Panc1 (cell line): Measurements from ENCODE around the gene GAST.

Source experiments
- CTCF ChIP-seq: fragments of 450-650 bp; IDR thresholded peaks from 2 replicates; pipeline ENCODE4 v1.5.1; 2017; ENCODE audit warnings: mild to moderate bottlenecking
- POLR2AphosphoS5 ChIP-seq: IDR thresholded peaks from 2 replicates; pipeline ENCODE4 v1.6.1; 2012; ENCODE audit warnings: mild to moderate bottlenecking, low read depth, low read length, moderate library complexity
- REST ChIP-seq, 2 experiments: IDR thresholded peaks; 2 replicates each; pipeline ENCODE4 v1.6.1; 2011 to 2012; ENCODE audit warnings: low read depth in 2 of 2, control low read depth in 1 of 2, low read length in 1 of 2, mild to moderate bottlenecking in 1 of 2, moderate library complexity in 1 of 2; ENCODE audit not compliant: insufficient read depth in 1 of 2
- SIN3A ChIP-seq: IDR thresholded peaks from 2 replicates; pipeline ENCODE4 v1.6.1; 2012; ENCODE audit warnings: low read depth, mild to moderate bottlenecking, low read length, moderate library complexity, borderline replicate concordance; ENCODE audit not compliant: insufficient read depth
- TCF7L2 ChIP-seq: IDR thresholded peaks from 2 replicates; pipeline ENCODE4 v1.6.1; 2011; ENCODE audit warnings: mild to moderate bottlenecking, low read depth, low read length, inconsistent platforms

GRCh38 chr17:41722231-41722630 is 10.1 kb downstream of the GAST start:
- TF ChIP-seq CTCF (no peak), TCF7L2 (no peak), REST (IDR thresholded peaks at IDR 0.05; ENCODE audit: insufficient read depth in 1 of 2, low read depth in 2 of 2, low read length in 1 of 2) (no peak), POLR2AphosphoS5 (no peak), SIN3A (no peak)
